GM23338 (cell line): Measurements from ENCODE around the gene ABCA12. TPM values are rescaled to one million over a fixed set of nuclear protein-coding genes. Genes with fewer than 3 reads are reported as not detected.

ENCODE experiments used
- ATAC-seq: fragments of 200-7000 bp; cut with Tn5 transposase; 3 replicates; pipeline ENCODE4 v1.9.1; 2020
- DNase-seq: peaks from one replicate; pipeline ENCODE4 v3.0.0-alpha.2; 2015; ENCODE audit warnings: low spot score
- H2AFZ ChIP-seq: fragments of 200-600 bp; sonication (generic); 2 replicates; pipeline ENCODE4 v1.8.0; 2016; ENCODE audit warnings: antibody characterized with exemption, mild to moderate bottlenecking, moderate library complexity
- H3F3A ChIP-seq: fragments of 200-600 bp; sonication (generic); replicated peaks from 2 replicates; pipeline ENCODE4 v1.8.0; 2017; ENCODE audit warnings: antibody characterized with exemption, mixed run types, low read depth
- H3K27ac ChIP-seq: fragments of 200-600 bp; sonication (generic); 2 replicates; pipeline ENCODE4 v1.6.1; 2016; ENCODE audit warnings: low read depth
- H3K27me3 ChIP-seq: fragments of 200-600 bp; sonication (generic); 2 replicates; pipeline ENCODE4 v1.8.0; 2016; ENCODE audit warnings: mild to moderate bottlenecking, mixed run types, moderate library complexity; ENCODE audit not compliant: insufficient read depth
- H3K36me3 ChIP-seq: fragments of 200-600 bp; sonication (generic); 2 replicates; pipeline ENCODE4 v1.8.0; 2016; ENCODE audit warnings: mild to moderate bottlenecking; ENCODE audit not compliant: insufficient read depth
- H3K4me1 ChIP-seq: fragments of 200-600 bp; sonication (generic); 2 replicates; pipeline ENCODE4 v1.8.0; 2016; ENCODE audit warnings: mild to moderate bottlenecking, moderate library complexity; ENCODE audit not compliant: insufficient read depth
- H3K4me2 ChIP-seq: fragments of 200-600 bp; sonication (generic); 2 replicates; pipeline ENCODE4 v1.7.1; 2017; ENCODE audit warnings: mixed run types
- H3K4me3 ChIP-seq: fragments of 200-600 bp; sonication (generic); 2 replicates; pipeline ENCODE4 v1.6.1; 2016; ENCODE audit warnings: mixed run types
- H3K79me2 ChIP-seq: fragments of 200-600 bp; sonication (generic); replicated peaks from 2 replicates; pipeline ENCODE4 v1.8.0; 2017; ENCODE audit warnings: mild to moderate bottlenecking; ENCODE audit not compliant: insufficient read depth
- H3K9me2 ChIP-seq: fragments of 200-600 bp; sonication (generic); 2 replicates; pipeline ENCODE4 v1.8.0; 2017; ENCODE audit not compliant: insufficient read depth
- H4K20me1 ChIP-seq: fragments of 200-600 bp; sonication (generic); replicated peaks from 2 replicates; pipeline ENCODE4 v1.8.0; 2017; ENCODE audit warnings: mild to moderate bottlenecking; ENCODE audit not compliant: insufficient read depth
- H3K27ac Mint-ChIP-seq: 2 replicates; pipeline ENCODE4 v1.8.0; 2020; ENCODE audit warnings: inconsistent platforms, mild to moderate bottlenecking, moderate library complexity, mixed read lengths
- H3K27me3 Mint-ChIP-seq: 3 replicates; pipeline ENCODE4 v1.8.0; 2022; ENCODE audit warnings: low read depth, mild to moderate bottlenecking, moderate library complexity, mixed read lengths, inconsistent platforms; ENCODE audit not compliant: insufficient read depth, poor library complexity
- H3K36me3 Mint-ChIP-seq: 3 replicates; pipeline ENCODE4 v1.8.0; 2021; ENCODE audit warnings: low read depth, mild to moderate bottlenecking, inconsistent platforms, moderate library complexity, mixed read lengths
- H3K4me1 Mint-ChIP-seq: 3 replicates; pipeline ENCODE4 v1.8.0; 2020; ENCODE audit warnings: mild to moderate bottlenecking, inconsistent platforms, mixed read lengths
- H3K4me3 Mint-ChIP-seq: 3 replicates; pipeline ENCODE4 v1.8.0; 2021; ENCODE audit warnings: moderate library complexity, mild to moderate bottlenecking, inconsistent platforms, mixed read lengths
- H3K9me3 Mint-ChIP-seq: 3 replicates; pipeline ENCODE4 v1.8.0; 2020; ENCODE audit warnings: moderate library complexity, mild to moderate bottlenecking, inconsistent platforms, mixed read lengths
- CREB1 ChIP-seq: fragments of 250-450 bp; sonication (Bioruptor Pico); IDR thresholded peaks from 2 replicates; pipeline ENCODE4 v1.5.0; 2020; ENCODE audit warnings: low read depth, mild to moderate bottlenecking, moderate library complexity
- EZH2 ChIP-seq: fragments of 200-600 bp; sonication (generic); IDR thresholded peaks from one replicate; pipeline ENCODE4 v1.8.0; 2017; ENCODE audit warnings: antibody characterized with exemption, mild to moderate bottlenecking, low read depth; ENCODE audit not compliant: unreplicated experiment
- EZH2phosphoT487 ChIP-seq: fragments of 200-600 bp; sonication (generic); IDR thresholded peaks from one replicate; pipeline ENCODE4 v1.8.1; 2018; ENCODE audit warnings: antibody characterized with exemption; ENCODE audit not compliant: unreplicated experiment
- JUNB ChIP-seq: IDR thresholded peaks from one replicate; pipeline ENCODE4 v1.6.1; 2016; ENCODE audit warnings: antibody characterized with exemption; ENCODE audit not compliant: unreplicated experiment
- NANOG ChIP-seq: IDR thresholded peaks from 2 replicates; pipeline ENCODE4 v1.6.1; 2016; ENCODE audit warnings: antibody characterized with exemption, borderline replicate concordance
- POLR2AphosphoS5 ChIP-seq: IDR thresholded peaks from 2 replicates; pipeline ENCODE4 v1.6.1; 2016; ENCODE audit warnings: antibody characterized with exemption, low read depth
- REST ChIP-seq: IDR thresholded peaks from one replicate; pipeline ENCODE4 v1.6.1; 2018; ENCODE audit warnings: antibody characterized with exemption; ENCODE audit not compliant: unreplicated experiment
- STAT1 ChIP-seq: IDR thresholded peaks from one replicate; pipeline ENCODE4 v1.6.1; 2016; ENCODE audit warnings: antibody characterized with exemption; ENCODE audit not compliant: unreplicated experiment
- polyA plus RNA-seq: library from polyadenylated mRNA; unstranded; fragments of >200 nt; fragmentation: Nextera tagmentation; extraction: Ambion mirVana; gene quantifications from 2 replicates; pipeline ENCODE4 v1.2.1, GENCODE V29; 2016
- total RNA-seq: library from RNA; depleted of rRNA; stranded (reverse); fragments of >200 nt; shearing (Covaris generic); gene quantifications from 2 replicates; pipeline ENCODE4 v1.2.3, GENCODE V29; 2014
- TF ChIP-seq, protein P1 (sequence below): IDR thresholded peaks from 2 replicates; pipeline ENCODE4 v1.6.1; 2016; ENCODE audit warnings: antibody characterized with exemption
- TF ChIP-seq, protein P2 (sequence below): fragments of 250-450 bp; sonication (Bioruptor Pico); IDR thresholded peaks from 2 replicates; pipeline ENCODE4 v1.5.0; 2020; ENCODE audit warnings: mild to moderate bottlenecking, moderate library complexity

ABCA12 gene
- total and polyA plus RNA-seq, 2 experiments from 2014 or later, result 0.05 to 0.10 TPM

- Mint-ChIP-seq H3K4me1 (no peaks in the 10 kb centered on the region; the same call in 2 of the 3 replicates), H3K9me3 (no peaks in the 10 kb centered on the region), H3K4me3 (no peak overlapping the region), H3K36me3 (no peaks in the 10 kb centered on the region), H3K27ac (no peak overlapping the region), H3K27me3 (peaks cover 2% of the 10 kb centered on the region)
- H3K4me1 ChIP-seq, result no peaks in the 10 kb centered on the region
- H2AFZ ChIP-seq, result no peak overlapping the region
- no peaks in the 10 kb centered on the region for H3K27me3 ChIP-seq
- no peak overlapping the region for H3K4me2 ChIP-seq
- H4K20me1 ChIP-seq, result no peaks in the 10 kb centered on the region
- H3K79me2 ChIP-seq, result no peaks in the 10 kb centered on the region
- no peaks in the 10 kb centered on the region; the same call in 1 of the 2 replicates for H3K36me3 ChIP-seq
- TF ChIP-seq NANOG, result no peak
- no peak for TF ChIP-seq REST
- no peak for TF ChIP-seq CREB1
- TF ChIP-seq, protein P1, sequence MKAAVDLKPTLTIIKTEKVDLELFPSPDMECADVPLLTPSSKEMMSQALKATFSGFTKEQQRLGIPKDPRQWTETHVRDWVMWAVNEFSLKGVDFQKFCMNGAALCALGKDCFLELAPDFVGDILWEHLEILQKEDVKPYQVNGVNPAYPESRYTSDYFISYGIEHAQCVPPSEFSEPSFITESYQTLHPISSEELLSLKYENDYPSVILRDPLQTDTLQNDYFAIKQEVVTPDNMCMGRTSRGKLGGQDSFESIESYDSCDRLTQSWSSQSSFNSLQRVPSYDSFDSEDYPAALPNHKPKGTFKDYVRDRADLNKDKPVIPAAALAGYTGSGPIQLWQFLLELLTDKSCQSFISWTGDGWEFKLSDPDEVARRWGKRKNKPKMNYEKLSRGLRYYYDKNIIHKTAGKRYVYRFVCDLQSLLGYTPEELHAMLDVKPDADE, result no peak
- TF ChIP-seq, protein P2, sequence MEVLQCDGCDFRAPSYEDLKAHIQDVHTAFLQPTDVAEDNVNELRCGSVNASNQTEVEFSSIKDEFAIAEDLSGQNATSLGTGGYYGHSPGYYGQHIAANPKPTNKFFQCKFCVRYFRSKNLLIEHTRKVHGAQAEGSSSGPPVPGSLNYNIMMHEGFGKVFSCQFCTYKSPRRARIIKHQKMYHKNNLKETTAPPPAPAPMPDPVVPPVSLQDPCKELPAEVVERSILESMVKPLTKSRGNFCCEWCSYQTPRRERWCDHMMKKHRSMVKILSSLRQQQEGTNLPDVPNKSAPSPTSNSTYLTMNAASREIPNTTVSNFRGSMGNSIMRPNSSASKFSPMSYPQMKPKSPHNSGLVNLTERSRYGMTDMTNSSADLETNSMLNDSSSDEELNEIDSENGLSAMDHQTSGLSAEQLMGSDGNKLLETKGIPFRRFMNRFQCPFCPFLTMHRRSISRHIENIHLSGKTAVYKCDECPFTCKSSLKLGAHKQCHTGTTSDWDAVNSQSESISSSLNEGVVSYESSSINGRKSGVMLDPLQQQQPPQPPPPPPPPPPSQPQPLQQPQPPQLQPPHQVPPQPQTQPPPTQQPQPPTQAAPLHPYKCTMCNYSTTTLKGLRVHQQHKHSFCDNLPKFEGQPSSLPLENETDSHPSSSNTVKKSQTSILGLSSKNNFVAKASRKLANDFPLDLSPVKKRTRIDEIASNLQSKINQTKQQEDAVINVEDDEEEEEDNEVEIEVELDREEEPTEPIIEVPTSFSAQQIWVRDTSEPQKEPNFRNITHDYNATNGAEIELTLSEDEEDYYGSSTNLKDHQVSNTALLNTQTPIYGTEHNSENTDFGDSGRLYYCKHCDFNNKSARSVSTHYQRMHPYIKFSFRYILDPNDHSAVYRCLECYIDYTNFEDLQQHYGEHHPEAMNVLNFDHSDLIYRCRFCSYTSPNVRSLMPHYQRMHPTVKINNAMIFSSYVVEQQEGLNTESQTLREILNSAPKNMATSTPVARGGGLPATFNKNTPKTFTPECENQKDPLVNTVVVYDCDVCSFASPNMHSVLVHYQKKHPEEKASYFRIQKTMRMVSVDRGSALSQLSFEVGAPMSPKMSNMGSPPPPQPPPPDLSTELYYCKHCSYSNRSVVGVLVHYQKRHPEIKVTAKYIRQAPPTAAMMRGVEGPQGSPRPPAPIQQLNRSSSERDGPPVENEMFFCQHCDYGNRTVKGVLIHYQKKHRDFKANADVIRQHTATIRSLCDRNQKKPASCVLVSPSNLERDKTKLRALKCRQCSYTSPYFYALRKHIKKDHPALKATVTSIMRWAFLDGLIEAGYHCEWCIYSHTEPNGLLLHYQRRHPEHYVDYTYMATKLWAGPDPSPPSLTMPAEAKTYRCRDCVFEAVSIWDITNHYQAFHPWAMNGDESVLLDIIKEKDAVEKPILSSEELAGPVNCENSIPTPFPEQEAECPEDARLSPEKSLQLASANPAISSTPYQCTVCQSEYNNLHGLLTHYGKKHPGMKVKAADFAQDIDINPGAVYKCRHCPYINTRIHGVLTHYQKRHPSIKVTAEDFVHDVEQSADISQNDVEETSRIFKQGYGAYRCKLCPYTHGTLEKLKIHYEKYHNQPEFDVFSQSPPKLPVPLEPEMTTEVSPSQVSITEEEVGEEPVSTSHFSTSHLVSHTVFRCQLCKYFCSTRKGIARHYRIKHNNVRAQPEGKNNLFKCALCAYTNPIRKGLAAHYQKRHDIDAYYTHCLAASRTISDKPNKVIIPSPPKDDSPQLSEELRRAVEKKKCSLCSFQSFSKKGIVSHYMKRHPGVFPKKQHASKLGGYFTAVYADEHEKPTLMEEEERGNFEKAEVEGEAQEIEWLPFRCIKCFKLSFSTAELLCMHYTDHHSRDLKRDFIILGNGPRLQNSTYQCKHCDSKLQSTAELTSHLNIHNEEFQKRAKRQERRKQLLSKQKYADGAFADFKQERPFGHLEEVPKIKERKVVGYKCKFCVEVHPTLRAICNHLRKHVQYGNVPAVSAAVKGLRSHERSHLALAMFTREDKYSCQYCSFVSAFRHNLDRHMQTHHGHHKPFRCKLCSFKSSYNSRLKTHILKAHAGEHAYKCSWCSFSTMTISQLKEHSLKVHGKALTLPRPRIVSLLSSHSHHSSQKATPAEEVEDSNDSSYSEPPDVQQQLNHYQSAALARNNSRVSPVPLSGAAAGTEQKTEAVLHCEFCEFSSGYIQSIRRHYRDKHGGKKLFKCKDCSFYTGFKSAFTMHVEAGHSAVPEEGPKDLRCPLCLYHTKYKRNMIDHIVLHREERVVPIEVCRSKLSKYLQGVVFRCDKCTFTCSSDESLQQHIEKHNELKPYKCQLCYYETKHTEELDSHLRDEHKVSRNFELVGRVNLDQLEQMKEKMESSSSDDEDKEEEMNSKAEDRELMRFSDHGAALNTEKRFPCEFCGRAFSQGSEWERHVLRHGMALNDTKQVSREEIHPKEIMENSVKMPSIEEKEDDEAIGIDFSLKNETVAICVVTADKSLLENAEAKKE (CRISPR knock-in tag), result no peak
- TF ChIP-seq JUNB, result no peak
- no peak for TF ChIP-seq POLR2AphosphoS5
- no peak for TF ChIP-seq STAT1
- TF ChIP-seq EZH2, result no peak
- no peak for TF ChIP-seq EZH2phosphoT487
- no peak for DNase-seq
- no peak for ATAC-seq
- no peaks in the 10 kb centered on the region for H3F3A ChIP-seq
- H3K4me3 ChIP-seq, result no peak overlapping the region
- no peaks in the 10 kb centered on the region for H3K9me2 ChIP-seq
- H3K27ac ChIP-seq, result no peak overlapping the region
Measured at GRCh38 chr2:215082446-215082845, 56.0 kb downstream of the ABCA12 start.
